A549 (cell line): ENCODE data around the gene PIEZO2.

Experiments
- CBX8 ChIP-seq: fragments of 200-600 bp; sonication (generic); IDR thresholded peaks from 2 replicates; pipeline ENCODE4 v1.6.1; 2016
- CTCF ChIP-seq: fragments of >200 bp; sonication (Bioruptor Twin); formaldehyde crosslinking; IDR thresholded peaks from 3 replicates; pipeline ENCODE4 v1.5.1; 2016
- FOXS1 ChIP-seq: fragments of 250-450 bp; sonication (Bioruptor Pico); IDR thresholded peaks from 2 replicates; pipeline ENCODE4 v1.5.0; 2020; ENCODE audit warnings: mild to moderate bottlenecking, moderate library complexity
- KDM1A ChIP-seq: fragments of 200-600 bp; sonication (generic); IDR thresholded peaks from 2 replicates; pipeline ENCODE4 v1.6.1; 2016; ENCODE audit warnings: low read depth, mild to moderate bottlenecking
- PBX3 ChIP-seq: IDR thresholded peaks from 2 replicates; pipeline ENCODE4 v1.6.1; 2012
- RCOR1 ChIP-seq: fragments of 150-350 bp; IDR thresholded peaks from 2 replicates; pipeline ENCODE4 v1.6.1; 2014; ENCODE audit warnings: antibody characterized with exemption, low read length, low read depth
- REST ChIP-seq: fragments of 200-600 bp; sonication (generic); IDR thresholded peaks from 2 replicates; pipeline ENCODE4 v1.6.1; 2016; ENCODE audit warnings: antibody characterized with exemption, mild to moderate bottlenecking, moderate library complexity
- ZSCAN20 ChIP-seq: fragments of 250-450 bp; sonication (Bioruptor Pico); IDR thresholded peaks from 2 replicates; pipeline ENCODE4 v1.8.0; 2022; ENCODE audit warnings: mild to moderate bottlenecking, moderate library complexity

DNA sequence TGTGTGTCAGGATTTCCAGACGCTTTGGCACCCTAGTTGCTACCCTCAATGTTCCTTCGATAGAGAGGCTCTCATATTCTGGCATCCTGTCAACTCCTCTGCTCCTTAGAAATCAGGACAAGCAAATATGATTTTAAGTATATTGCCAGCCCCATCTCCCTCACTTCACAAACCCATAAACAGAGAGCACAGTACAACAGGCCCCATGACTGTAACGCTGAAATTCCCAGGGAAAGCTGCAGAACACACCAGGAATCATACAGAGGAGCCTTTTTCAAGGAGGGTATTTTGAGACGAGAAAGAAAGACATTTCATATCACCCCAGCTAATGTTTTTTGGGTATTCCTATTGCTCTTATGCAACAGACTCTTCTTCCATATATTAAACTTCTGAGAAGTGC is 460.6 kb downstream of the PIEZO2 start:
- no peak for TF ChIP-seq CTCF
- TF ChIP-seq FOXS1 (CRISPR knock-in tag) = no peak
- no peak for TF ChIP-seq RCOR1
- TF ChIP-seq PBX3 = no peak
- TF ChIP-seq CBX8 = no peak
- TF ChIP-seq KDM1A = no peak
- TF ChIP-seq ZSCAN20 (CRISPR knock-in tag) = no peak
- no peak for TF ChIP-seq REST
